Measurements from ENCODE around the gene DUSP7.

Gene DUSP7

GRCh38 chr3:52012699-52013098 is 43.7 kb downstream of the DUSP7 start:
- H3K27me3 ChIP-seq (ENCODE audit: control insufficient read depth, low read length), result no peaks in the 10 kb centered on the region
- H3K9me2 ChIP-seq (replicated peaks; ENCODE audit: control insufficient read depth, low read length), result no peaks in the 10 kb centered on the region
- H3K9me3 ChIP-seq (ENCODE audit: control insufficient read depth, insufficient read depth, low read length), result no peaks in the 10 kb centered on the region
- H3K36me3 ChIP-seq (ENCODE audit: control insufficient read depth, low read length), result no peaks in the 10 kb centered on the region
- no peak overlapping the region for H3K4me2 ChIP-seq (ENCODE audit: low read length)
- H3K4me1 ChIP-seq (ENCODE audit: control insufficient read depth, low read length), result no peaks in the 10 kb centered on the region
- no peaks in the 10 kb centered on the region for H3K79me2 ChIP-seq (ENCODE audit: control insufficient read depth, low read length)
- TF ChIP-seq EZH2phosphoT487 (IDR thresholded peaks at IDR 0.05; ENCODE audit: borderline replicate concordance, low read length), result no peak
- TF ChIP-seq CTCF (IDR thresholded peaks at IDR 0.05; ENCODE audit: low read depth, low read length, poor library complexity, severe bottlenecking), result no peak
- no peaks in the 10 kb centered on the region for H3F3A ChIP-seq (ENCODE audit: control insufficient read depth, insufficient read depth)
- H3K4me3 ChIP-seq (ENCODE audit: low read length), result no peak overlapping the region
- H4K20me1 ChIP-seq (ENCODE audit: control insufficient read depth, insufficient read depth, low read depth, low read length), result no peaks in the 10 kb centered on the region
- no peak overlapping the region for H3K27ac ChIP-seq (ENCODE audit: low read depth, low read length)

- Histone ChIP-seq H4K20me1 (ENCODE audit: control insufficient read depth, insufficient read depth, low read depth, low read length) (no peaks in the 10 kb centered on the region), H3K9me2 (replicated peaks; ENCODE audit: control insufficient read depth, low read length) (no peaks in the 10 kb centered on the region), H3K4me3 (ENCODE audit: low read length) (no peak overlapping the region), H3K79me2 (ENCODE audit: control insufficient read depth, low read length) (no peaks in the 10 kb centered on the region), H3K27me3 (ENCODE audit: control insufficient read depth, low read length) (peaks cover 7% of the 10 kb centered on the region; the same call in 1 of the 2 replicates), H3K4me2 (ENCODE audit: low read length) (no peak overlapping the region), H3K36me3 (ENCODE audit: control insufficient read depth, low read length) (no peaks in the 10 kb centered on the region), H3K27ac (ENCODE audit: low read depth, low read length) (no peak overlapping the region), H3F3A (ENCODE audit: control insufficient read depth, insufficient read depth) (no peaks in the 10 kb centered on the region), H3K9me3 (ENCODE audit: control insufficient read depth, insufficient read depth, low read length) (no peaks in the 10 kb centered on the region), H3K4me1 (ENCODE audit: control insufficient read depth, low read length) (no peaks in the 10 kb centered on the region)
- no peak for TF ChIP-seq EZH2phosphoT487 (IDR thresholded peaks at IDR 0.05; ENCODE audit: borderline replicate concordance, low read length)
- no peak for TF ChIP-seq CTCF (IDR thresholded peaks at IDR 0.05; ENCODE audit: low read depth, low read length, poor library complexity, severe bottlenecking)
Measured at GRCh38 chr3:52010431-52010830, 45.9 kb downstream of the DUSP7 start.

GRCh38 chr3:52007291-52007690 is 49.1 kb downstream of the DUSP7 start:
- Histone ChIP-seq H3K27ac (ENCODE audit: low read depth, low read length) (no peak overlapping the region), H4K20me1 (ENCODE audit: control insufficient read depth, insufficient read depth, low read depth, low read length) (no peaks in the 10 kb centered on the region), H3K27me3 (ENCODE audit: control insufficient read depth, low read length) (peaks cover 13% of the 10 kb centered on the region), H3K4me2 (ENCODE audit: low read length) (no peak overlapping the region), H3K4me3 (ENCODE audit: low read length) (no peak overlapping the region), H3F3A (ENCODE audit: control insufficient read depth, insufficient read depth) (no peaks in the 10 kb centered on the region), H3K79me2 (ENCODE audit: control insufficient read depth, low read length) (no peaks in the 10 kb centered on the region), H3K9me3 (ENCODE audit: control insufficient read depth, insufficient read depth, low read length) (no peaks in the 10 kb centered on the region), H3K4me1 (ENCODE audit: control insufficient read depth, low read length) (no peaks in the 10 kb centered on the region), H3K9me2 (replicated peaks; ENCODE audit: control insufficient read depth, low read length) (no peaks in the 10 kb centered on the region), H3K36me3 (ENCODE audit: control insufficient read depth, low read length) (no peaks in the 10 kb centered on the region)
- TF ChIP-seq EZH2phosphoT487 (IDR thresholded peaks at IDR 0.05; ENCODE audit: borderline replicate concordance, low read length), result no peak
- TF ChIP-seq CTCF (IDR thresholded peaks at IDR 0.05; ENCODE audit: low read depth, low read length, poor library complexity, severe bottlenecking), result no peak

- peaks cover 13% of the 10 kb centered on the region for H3K27me3 ChIP-seq (ENCODE audit: control insufficient read depth, low read length)
- H3K36me3 ChIP-seq (ENCODE audit: control insufficient read depth, low read length), result no peaks in the 10 kb centered on the region
- H3K9me2 ChIP-seq (replicated peaks; ENCODE audit: control insufficient read depth, low read length), result no peaks in the 10 kb centered on the region
- H3K27ac ChIP-seq (ENCODE audit: low read depth, low read length), result no peak overlapping the region
- no peaks in the 10 kb centered on the region for H3K9me3 ChIP-seq (ENCODE audit: control insufficient read depth, insufficient read depth, low read length)
- H4K20me1 ChIP-seq (ENCODE audit: control insufficient read depth, insufficient read depth, low read depth, low read length), result no peaks in the 10 kb centered on the region
- H3K79me2 ChIP-seq (ENCODE audit: control insufficient read depth, low read length), result no peaks in the 10 kb centered on the region
- no peak overlapping the region for H3K4me2 ChIP-seq (ENCODE audit: low read length)
- no peak overlapping the region for H3K4me3 ChIP-seq (ENCODE audit: low read length)
- peaks cover 3% of the 10 kb centered on the region for H3K4me1 ChIP-seq (ENCODE audit: control insufficient read depth, low read length)
- no peak for TF ChIP-seq CTCF (IDR thresholded peaks at IDR 0.05; ENCODE audit: low read depth, low read length, poor library complexity, severe bottlenecking)
- TF ChIP-seq EZH2phosphoT487 (IDR thresholded peaks at IDR 0.05; ENCODE audit: borderline replicate concordance, low read length), result no peak
- no peaks in the 10 kb centered on the region for H3F3A ChIP-seq (ENCODE audit: control insufficient read depth, insufficient read depth)
Measured at GRCh38 chr3:52006820-52007133, 49.6 kb downstream of the DUSP7 start.
